ENCODE data around the gene LEAP2. TPM values are rescaled to one million over a fixed set of nuclear protein-coding genes. Genes with fewer than 3 reads are reported as not detected.

Gene LEAP2
- total RNA-seq, 1 donor, result 0.18 TPM

DNA sequence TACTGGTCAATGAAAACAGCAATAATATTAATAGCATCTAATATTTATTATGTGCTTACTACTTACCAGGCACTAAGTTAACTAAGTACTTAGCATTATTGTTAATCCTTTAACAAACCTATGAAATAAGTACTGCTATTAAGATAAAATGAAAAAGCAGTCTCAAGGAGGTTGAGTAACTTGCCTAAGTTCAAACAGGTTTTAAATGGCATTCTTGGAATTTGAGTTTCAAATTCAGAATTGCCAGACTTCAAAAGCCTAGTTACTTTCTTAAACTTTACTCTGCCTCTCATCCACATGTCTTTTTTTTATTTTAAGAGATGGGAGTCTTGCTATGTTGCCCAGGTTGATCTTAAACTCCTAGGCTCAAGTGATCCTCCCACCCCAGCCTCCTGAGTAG, 16.0 kb downstream of the LEAP2 start:
- H3K4me3 ChIP-seq (ENCODE audit: low read depth, low read length), result no peak overlapping the region
- no peak for DNase-seq (ENCODE audit: low read depth)
- TF ChIP-seq, protein P1, sequence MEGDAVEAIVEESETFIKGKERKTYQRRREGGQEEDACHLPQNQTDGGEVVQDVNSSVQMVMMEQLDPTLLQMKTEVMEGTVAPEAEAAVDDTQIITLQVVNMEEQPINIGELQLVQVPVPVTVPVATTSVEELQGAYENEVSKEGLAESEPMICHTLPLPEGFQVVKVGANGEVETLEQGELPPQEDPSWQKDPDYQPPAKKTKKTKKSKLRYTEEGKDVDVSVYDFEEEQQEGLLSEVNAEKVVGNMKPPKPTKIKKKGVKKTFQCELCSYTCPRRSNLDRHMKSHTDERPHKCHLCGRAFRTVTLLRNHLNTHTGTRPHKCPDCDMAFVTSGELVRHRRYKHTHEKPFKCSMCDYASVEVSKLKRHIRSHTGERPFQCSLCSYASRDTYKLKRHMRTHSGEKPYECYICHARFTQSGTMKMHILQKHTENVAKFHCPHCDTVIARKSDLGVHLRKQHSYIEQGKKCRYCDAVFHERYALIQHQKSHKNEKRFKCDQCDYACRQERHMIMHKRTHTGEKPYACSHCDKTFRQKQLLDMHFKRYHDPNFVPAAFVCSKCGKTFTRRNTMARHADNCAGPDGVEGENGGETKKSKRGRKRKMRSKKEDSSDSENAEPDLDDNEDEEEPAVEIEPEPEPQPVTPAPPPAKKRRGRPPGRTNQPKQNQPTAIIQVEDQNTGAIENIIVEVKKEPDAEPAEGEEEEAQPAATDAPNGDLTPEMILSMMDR (IDR thresholded peaks at IDR 0.05; ENCODE audit: insufficient read depth, low read length), result no peak

DNA sequence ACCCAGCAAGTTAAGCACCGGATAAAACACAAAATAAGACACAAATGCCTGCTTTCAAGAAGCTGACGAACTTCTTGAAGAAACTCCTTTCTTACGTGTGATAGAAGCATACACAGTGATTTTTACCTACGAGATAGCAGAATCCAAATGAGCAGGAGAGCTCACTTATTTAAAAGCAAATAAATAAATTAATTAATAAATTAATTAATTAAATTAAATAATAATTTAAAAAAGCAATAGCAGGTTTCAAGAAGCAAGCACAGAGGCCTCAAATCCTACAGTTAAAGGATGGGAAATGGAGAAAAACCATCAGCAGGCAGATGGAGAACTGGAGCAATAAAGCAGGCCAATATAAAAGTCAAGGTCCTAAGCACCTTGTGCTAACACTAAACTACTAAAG, 17.3 kb downstream of the LEAP2 start:
- DNase-seq (ENCODE audit: low read depth), result no peak
- TF ChIP-seq, protein P1 (IDR thresholded peaks at IDR 0.05; ENCODE audit: insufficient read depth, low read length), result no peak
- H3K4me3 ChIP-seq (ENCODE audit: low read depth, low read length), result no peak overlapping the region

DNA sequence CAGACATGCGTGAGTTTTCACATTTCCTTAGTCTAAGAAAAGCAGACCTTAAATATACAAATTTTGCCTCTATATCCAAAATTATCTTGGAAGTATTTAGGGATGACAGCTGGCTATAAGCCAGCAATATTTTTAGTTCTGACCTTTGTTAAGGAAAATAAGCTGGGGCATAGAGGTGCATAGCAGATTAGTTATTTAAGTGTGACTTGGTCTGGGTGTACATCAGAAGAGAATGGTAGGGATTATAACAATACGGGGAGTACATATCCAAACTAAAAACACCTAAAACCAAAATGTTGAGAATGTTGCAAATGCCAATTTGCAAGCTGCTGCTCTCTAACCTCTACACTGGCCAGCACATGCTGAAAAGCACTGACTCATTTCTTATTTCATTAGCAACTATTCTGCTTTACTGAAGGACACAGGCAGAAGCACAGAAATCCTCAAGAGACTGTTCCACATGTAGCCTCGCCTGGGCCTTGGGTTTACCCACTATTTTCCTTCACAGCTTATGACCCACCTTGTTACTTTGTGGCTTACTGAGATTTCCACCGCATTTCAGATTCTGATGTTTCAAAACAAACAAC, 22.3 kb downstream of the LEAP2 start:
- no peak for DNase-seq (ENCODE audit: low read depth)
- TF ChIP-seq, protein P1 (IDR thresholded peaks at IDR 0.05; ENCODE audit: insufficient read depth, low read length), result no peak
- H3K4me3 ChIP-seq (ENCODE audit: low read depth, low read length), result no peak overlapping the region

DNA sequence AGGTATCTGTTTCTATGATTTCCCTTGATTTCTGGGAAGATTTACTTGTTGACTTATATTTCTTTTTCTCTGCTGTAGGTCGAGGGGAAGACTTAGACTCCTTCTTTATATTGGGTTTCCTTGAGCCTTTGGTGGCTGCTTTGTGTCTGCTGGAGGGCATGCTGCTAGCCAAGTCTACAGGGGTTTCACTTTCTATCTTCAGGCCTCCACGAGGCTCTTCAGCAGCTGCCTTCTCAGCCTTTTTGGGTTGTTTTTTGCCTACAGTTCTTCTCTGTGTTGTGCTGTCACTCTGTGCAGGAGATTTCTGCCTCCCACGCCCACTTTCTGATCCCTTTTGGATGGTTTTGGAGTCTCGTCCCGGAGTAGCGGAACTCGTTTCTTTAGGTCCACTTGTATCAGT, 23.2 kb downstream of the LEAP2 start:
- DNase-seq (ENCODE audit: low read depth), result no peak
- no peak overlapping the region for H3K4me3 ChIP-seq (ENCODE audit: low read depth, low read length)
- TF ChIP-seq, protein P1 (IDR thresholded peaks at IDR 0.05; ENCODE audit: insufficient read depth, low read length), result no peak

DNA sequence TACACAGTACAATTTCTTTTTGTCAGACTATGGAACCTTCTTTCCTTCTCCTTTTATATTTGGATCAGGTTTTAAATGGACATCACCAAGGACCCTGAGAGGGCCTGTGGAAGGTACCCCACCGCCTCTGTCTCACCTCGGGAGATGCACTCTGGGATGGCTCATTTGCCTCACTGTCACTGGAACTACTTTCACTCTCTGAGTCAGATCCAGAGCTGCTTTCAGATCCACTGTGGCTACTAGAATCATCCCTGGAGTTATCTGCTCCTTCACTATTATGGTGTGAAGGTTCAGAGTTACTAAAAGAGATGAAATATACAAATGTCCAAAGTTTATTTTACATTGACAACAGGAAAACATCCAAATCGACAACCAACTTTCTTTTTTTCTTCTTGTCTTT, 24.6 kb downstream of the LEAP2 start:
- TF ChIP-seq, protein P1 (IDR thresholded peaks at IDR 0.05; ENCODE audit: insufficient read depth, low read length), result no peak
- H3K4me3 ChIP-seq (ENCODE audit: low read depth, low read length), result no peak overlapping the region
- DNase-seq (ENCODE audit: low read depth), result no peak

DNA sequence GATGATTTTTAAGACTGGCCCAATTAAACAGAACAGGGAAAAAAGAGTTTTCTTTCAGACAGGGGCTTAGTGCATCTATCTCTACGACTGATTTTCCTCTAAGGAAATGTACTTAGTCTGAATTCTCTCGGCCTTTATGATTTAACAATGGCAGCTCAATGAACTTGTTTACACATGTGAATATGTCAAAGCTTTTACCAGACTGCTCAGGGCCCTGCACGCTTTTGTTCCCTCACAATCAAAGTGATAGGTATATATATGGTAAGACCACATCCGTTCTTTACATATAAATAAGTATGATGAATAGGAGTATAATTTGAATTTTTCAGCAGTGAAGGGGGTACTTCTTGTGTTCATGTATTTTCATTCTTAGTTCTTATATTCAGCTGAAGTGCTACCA, 27.6 kb downstream of the LEAP2 start:
- TF ChIP-seq, protein P1 (IDR thresholded peaks at IDR 0.05; ENCODE audit: insufficient read depth, low read length), result no peak
- no peak overlapping the region for H3K4me3 ChIP-seq (ENCODE audit: low read depth, low read length)
- DNase-seq (ENCODE audit: low read depth), result no peak

DNA sequence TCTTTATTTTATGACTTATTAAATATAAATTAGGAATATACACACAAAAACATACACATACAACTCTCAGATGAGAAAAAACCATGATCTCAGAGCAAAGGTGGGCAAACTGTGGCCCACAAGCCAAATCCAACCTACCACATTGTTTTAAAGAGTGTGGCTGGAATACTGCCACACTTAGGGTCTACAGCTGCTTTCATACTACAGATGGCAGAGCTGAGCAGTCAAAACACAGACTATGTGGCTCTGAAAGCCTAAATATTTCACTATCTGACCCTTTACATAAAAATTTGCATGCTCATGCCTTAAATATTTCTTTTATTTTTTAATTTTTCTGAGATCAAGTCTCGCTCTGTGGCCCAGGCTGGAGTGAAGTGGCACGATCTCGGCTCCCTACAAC, 28.3 kb downstream of the LEAP2 start:
- TF ChIP-seq, protein P1 (IDR thresholded peaks at IDR 0.05; ENCODE audit: insufficient read depth, low read length), result no peak
- H3K4me3 ChIP-seq (ENCODE audit: low read depth, low read length), result no peak overlapping the region
- no peak for DNase-seq (ENCODE audit: low read depth)

Data from fibroblast of the aortic adventitia (primary cell).